ENCODE data around the gene PPP6R1. TPM values are rescaled to one million over a fixed set of nuclear protein-coding genes. Genes with fewer than 3 reads are reported as not detected.

The PPP6R1 gene
- polyA plus RNA-seq, 1 of the 3 experiments (the other 2 are of a cell fraction), result 47.8 TPM

DNA sequence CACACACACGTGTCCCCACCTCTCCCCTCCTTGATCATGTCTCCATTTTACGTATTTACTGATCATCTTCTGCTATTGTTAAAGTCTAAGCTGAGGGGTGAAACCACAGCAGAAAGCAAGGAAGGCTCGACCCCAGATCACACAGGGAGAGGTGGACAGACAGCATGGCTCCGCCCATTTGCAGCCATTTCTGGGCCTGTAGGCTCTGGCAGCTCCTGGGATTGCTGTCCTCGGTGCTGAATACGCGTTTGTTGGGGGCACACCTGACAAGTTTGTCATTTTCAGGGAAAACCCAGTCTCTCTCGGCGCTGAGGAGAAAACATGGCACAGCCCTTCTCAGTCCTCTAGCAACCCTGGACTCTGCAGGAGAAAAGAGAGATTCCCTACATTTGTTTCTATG, 38.3 kb downstream of the PPP6R1 start (continued):
- TF ChIP-seq, protein P1, sequence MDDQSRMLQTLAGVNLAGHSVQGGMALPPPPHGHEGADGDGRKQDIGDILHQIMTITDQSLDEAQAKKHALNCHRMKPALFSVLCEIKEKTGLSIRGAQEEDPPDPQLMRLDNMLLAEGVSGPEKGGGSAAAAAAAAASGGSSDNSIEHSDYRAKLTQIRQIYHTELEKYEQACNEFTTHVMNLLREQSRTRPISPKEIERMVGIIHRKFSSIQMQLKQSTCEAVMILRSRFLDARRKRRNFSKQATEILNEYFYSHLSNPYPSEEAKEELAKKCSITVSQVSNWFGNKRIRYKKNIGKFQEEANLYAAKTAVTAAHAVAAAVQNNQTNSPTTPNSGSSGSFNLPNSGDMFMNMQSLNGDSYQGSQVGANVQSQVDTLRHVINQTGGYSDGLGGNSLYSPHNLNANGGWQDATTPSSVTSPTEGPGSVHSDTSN (IDR thresholded peaks at IDR 0.05), result no peak

DNA sequence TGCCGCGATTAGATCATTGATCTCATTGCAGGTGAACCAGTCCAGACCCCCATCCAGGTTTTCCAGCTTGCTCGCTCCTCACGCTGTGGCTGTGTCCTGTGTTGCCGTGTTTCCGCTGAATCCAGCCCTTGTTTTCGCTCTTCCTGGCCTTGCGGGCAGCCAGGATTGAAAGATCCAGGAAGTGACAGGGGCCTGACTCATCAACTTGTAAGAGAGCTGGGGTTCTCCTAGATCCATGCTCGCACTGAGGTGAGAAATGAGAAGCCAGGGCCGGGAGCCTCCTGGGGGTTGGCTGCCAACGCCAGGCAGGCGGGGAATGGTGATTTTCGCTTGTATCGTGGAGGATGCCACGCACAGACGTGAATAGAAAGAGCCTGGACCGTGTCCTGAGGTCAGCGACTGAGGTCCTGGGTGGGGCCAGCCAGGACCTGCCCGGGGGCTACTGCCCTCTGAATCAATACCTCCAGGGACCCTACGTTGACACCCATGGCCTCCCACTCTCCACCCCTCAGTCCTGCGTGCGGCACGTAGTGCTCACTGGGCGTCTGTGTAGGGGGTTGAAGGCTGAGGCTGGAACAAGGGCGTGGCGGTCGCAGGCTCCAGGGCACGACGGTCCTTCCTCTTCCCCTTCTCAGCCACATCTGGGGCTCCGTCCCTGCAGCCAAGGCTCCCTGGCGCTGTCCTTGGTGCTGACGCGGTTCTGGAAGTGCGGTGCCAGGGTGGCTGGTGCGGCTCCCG, 42.2 kb downstream of the PPP6R1 start:
- Histone ChIP-seq H3K4me2 (peak overlapping the region; percentile 84), H3K9me2 (no peaks in the 10 kb centered on the region), H3K27ac (ENCODE audit: low read depth in 2 of 2, low read length in 1 of 2) (peak overlapping the region; percentile 83 to 88), H3K4me3 (ENCODE audit: low read depth in 2 of 2, low read length in 1 of 2) (peak overlapping the region; percentile 59 to 66), H3K79me2 (ENCODE audit: insufficient read depth) (no peaks in the 10 kb centered on the region), H4K20me1 (ENCODE audit: insufficient read depth) (no peaks in the 10 kb centered on the region), H3K27me3 (ENCODE audit: insufficient read depth) (no peaks in the 10 kb centered on the region), H3K4me1 (ENCODE audit: control insufficient read depth in 1 of 2, insufficient read depth in 2 of 2, low read depth in 1 of 2, low read length in 1 of 2) (peaks cover 0 to 5% of the 10 kb centered on the region in 2 experiments; a peak in 1 of 4 replicates), H3K9ac (peak overlapping the region; percentile 22; the same call in 1 of the 2 replicates), H3K36me3 (replicated peaks in 1 of 2; ENCODE audit: control insufficient read depth in 1 of 2, insufficient read depth in 2 of 2, low read length in 1 of 2) (no peaks in the 10 kb centered on the region), H3K9me3 (no peaks in the 10 kb centered on the region), H3F3A (replicated peaks; ENCODE audit: insufficient read depth) (peaks cover 13% of the 10 kb centered on the region), H2AFZ (ENCODE audit: low read depth) (no peak overlapping the region)
- WGBS (ENCODE audit: low lambda C conversion rate), result under 1% methylated on average over 24 of the region's 36 CpGs
- CTCF ChIA-PET, result interaction anchor here (1.0 to 1.9 kb wide), 5 partner anchors 37 to 75 kb away, joined by 3 to 6 read pairs (median 4); partner anchors contain the start of gene SYT5
- POLR2A ChIA-PET, result interaction anchor here (0.7 to 1.9 kb wide), 8 partner anchors 11 to 191 kb away, joined by 3 to 17 read pairs (median 3); partner anchors contain the start of genes KMT5C, PPP6R1, SYT5 and TMEM86B
- peak; percentile 91 for DNase-seq
- TF ChIP-seq EZH2phosphoT487 (IDR thresholded peaks at IDR 0.05; ENCODE audit: borderline replicate concordance, low read depth), result no peak
- TF ChIP-seq, protein P2, sequence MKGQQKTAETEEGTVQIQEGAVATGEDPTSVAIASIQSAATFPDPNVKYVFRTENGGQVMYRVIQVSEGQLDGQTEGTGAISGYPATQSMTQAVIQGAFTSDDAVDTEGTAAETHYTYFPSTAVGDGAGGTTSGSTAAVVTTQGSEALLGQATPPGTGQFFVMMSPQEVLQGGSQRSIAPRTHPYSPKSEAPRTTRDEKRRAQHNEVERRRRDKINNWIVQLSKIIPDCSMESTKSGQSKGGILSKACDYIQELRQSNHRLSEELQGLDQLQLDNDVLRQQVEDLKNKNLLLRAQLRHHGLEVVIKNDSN (IDR thresholded peaks at IDR 0.05; ENCODE audit: borderline replicate concordance, low read depth), result no peak
- TF ChIP-seq, protein P3, sequence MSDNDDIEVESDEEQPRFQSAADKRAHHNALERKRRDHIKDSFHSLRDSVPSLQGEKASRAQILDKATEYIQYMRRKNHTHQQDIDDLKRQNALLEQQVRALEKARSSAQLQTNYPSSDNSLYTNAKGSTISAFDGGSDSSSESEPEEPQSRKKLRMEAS (IDR thresholded peaks at IDR 0.05; ENCODE audit: low read depth), result peak; percentile 92
- peak; percentile 89 for TF ChIP-seq RXRA (IDR thresholded peaks at IDR 0.05; ENCODE audit: borderline replicate concordance, low read depth)
- TF ChIP-seq MXI1 (IDR thresholded peaks at IDR 0.05; ENCODE audit: low read depth, low read length), result peak; percentile 95
- TF ChIP-seq, protein P4, sequence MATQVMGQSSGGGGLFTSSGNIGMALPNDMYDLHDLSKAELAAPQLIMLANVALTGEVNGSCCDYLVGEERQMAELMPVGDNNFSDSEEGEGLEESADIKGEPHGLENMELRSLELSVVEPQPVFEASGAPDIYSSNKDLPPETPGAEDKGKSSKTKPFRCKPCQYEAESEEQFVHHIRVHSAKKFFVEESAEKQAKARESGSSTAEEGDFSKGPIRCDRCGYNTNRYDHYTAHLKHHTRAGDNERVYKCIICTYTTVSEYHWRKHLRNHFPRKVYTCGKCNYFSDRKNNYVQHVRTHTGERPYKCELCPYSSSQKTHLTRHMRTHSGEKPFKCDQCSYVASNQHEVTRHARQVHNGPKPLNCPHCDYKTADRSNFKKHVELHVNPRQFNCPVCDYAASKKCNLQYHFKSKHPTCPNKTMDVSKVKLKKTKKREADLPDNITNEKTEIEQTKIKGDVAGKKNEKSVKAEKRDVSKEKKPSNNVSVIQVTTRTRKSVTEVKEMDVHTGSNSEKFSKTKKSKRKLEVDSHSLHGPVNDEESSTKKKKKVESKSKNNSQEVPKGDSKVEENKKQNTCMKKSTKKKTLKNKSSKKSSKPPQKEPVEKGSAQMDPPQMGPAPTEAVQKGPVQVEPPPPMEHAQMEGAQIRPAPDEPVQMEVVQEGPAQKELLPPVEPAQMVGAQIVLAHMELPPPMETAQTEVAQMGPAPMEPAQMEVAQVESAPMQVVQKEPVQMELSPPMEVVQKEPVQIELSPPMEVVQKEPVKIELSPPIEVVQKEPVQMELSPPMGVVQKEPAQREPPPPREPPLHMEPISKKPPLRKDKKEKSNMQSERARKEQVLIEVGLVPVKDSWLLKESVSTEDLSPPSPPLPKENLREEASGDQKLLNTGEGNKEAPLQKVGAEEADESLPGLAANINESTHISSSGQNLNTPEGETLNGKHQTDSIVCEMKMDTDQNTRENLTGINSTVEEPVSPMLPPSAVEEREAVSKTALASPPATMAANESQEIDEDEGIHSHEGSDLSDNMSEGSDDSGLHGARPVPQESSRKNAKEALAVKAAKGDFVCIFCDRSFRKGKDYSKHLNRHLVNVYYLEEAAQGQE (IDR thresholded peaks at IDR 0.05; ENCODE audit: low read depth, low read length), result peak; percentile 99
- peak; percentile 79; the same call in 1 of the 2 replicates for TF ChIP-seq YY1 (IDR thresholded peaks at IDR 0.05; ENCODE audit: low read depth)
- TF ChIP-seq, protein P5, sequence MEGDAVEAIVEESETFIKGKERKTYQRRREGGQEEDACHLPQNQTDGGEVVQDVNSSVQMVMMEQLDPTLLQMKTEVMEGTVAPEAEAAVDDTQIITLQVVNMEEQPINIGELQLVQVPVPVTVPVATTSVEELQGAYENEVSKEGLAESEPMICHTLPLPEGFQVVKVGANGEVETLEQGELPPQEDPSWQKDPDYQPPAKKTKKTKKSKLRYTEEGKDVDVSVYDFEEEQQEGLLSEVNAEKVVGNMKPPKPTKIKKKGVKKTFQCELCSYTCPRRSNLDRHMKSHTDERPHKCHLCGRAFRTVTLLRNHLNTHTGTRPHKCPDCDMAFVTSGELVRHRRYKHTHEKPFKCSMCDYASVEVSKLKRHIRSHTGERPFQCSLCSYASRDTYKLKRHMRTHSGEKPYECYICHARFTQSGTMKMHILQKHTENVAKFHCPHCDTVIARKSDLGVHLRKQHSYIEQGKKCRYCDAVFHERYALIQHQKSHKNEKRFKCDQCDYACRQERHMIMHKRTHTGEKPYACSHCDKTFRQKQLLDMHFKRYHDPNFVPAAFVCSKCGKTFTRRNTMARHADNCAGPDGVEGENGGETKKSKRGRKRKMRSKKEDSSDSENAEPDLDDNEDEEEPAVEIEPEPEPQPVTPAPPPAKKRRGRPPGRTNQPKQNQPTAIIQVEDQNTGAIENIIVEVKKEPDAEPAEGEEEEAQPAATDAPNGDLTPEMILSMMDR (IDR thresholded peaks at IDR 0.05), result no peak
- peak; percentile 76 for TF ChIP-seq RCOR1 (IDR thresholded peaks at IDR 0.05; ENCODE audit: low read length)
- TF ChIP-seq EP300 (IDR thresholded peaks at IDR 0.05; ENCODE audit: borderline replicate concordance in 1 of 2, low read depth in 1 of 2, low read length in 1 of 2), result peak; percentile 64 to 81; a peak in 3 of 4 replicates
- no peak for TF ChIP-seq NRF1 (IDR thresholded peaks at IDR 0.05; ENCODE audit: low read depth, low read length)
- peak; percentile 67 for TF ChIP-seq GATA2 (CRISPR knock-in tag; IDR thresholded peaks at IDR 0.05)
- peak; percentile 71; the same call in 1 of the 2 replicates for TF ChIP-seq MEF2A (IDR thresholded peaks at IDR 0.05; ENCODE audit: borderline replicate concordance, low read depth)
- TF ChIP-seq TAF1 (IDR thresholded peaks at IDR 0.05; ENCODE audit: borderline replicate concordance, low read depth, low read length), result peak; percentile 42; the same call in 1 of the 2 replicates
- peak; percentile 99 for TF ChIP-seq FOSL2 (IDR thresholded peaks at IDR 0.05; ENCODE audit: borderline replicate concordance, low read depth)
- TF ChIP-seq TEAD4 (IDR thresholded peaks at IDR 0.05; ENCODE audit: borderline replicate concordance, insufficient read depth), result no peak
- TF ChIP-seq, protein P1 (IDR thresholded peaks at IDR 0.05), result peak; percentile 87
- TF ChIP-seq FOXJ3 (CRISPR knock-in tag; IDR thresholded peaks at IDR 0.05), result peak; percentile 88
- TF ChIP-seq FOXM1 (IDR thresholded peaks at IDR 0.05; ENCODE audit: low read depth), result no peak
- peak; percentile 91 for TF ChIP-seq RFX5 (IDR thresholded peaks at IDR 0.05; ENCODE audit: low read length)

All from SK-N-SH (cell line).